GM18868 (cell line): ENCODE results near the gene GNAO1.

Experiments used
- ATAC-seq: cut with Tn5 transposase; IDR thresholded peaks from one replicate; pipeline ENCODE4 v1.9.1; 2021; ENCODE audit warnings: mild to moderate bottlenecking, moderate library complexity; ENCODE audit not compliant: unreplicated experiment

GNAO1 gene

GRCh38 chr16:56328276-56329022 lies 137.2 kb downstream of the GNAO1 start:
- ATAC-seq, result no peak

- no peak for ATAC-seq
These were observed 138.6 kb downstream of the GNAO1 start for GRCh38 chr16:56329887-56330286.

- no peak for ATAC-seq
These were observed 139.2 kb downstream of the GNAO1 start for GRCh38 chr16:56330476-56330875.

- ATAC-seq, result no peak
These were observed 140.1 kb downstream of the GNAO1 start for GRCh38 chr16:56331399-56331798.

- no peak for ATAC-seq
These were observed 140.6 kb downstream of the GNAO1 start for GRCh38 chr16:56331915-56332314.

GRCh38 chr16:56332464-56333079 lies 141.3 kb downstream of the GNAO1 start:
- ATAC-seq, result no peak

- no peak for ATAC-seq
These were observed 143.5 kb downstream of the GNAO1 start for GRCh38 chr16:56334761-56335160.

- no peak for ATAC-seq
These were observed 144.9 kb downstream of the GNAO1 start for GRCh38 chr16:56336071-56336688.

- ATAC-seq, result no peak
These were observed 145.4 kb downstream of the GNAO1 start for GRCh38 chr16:56336711-56337110.

- ATAC-seq, result no peak
These were observed 146.0 kb downstream of the GNAO1 start for GRCh38 chr16:56337131-56337857.

GRCh38 chr16:56337858-56338325 lies 146.6 kb downstream of the GNAO1 start:
- no peak for ATAC-seq

GRCh38 chr16:56338566-56339318 lies 147.5 kb downstream of the GNAO1 start:
- no peak for ATAC-seq

- no peak for ATAC-seq
These were observed 148.3 kb downstream of the GNAO1 start for GRCh38 chr16:56339431-56340195.

- ATAC-seq, result no peak
These were observed 149.1 kb downstream of the GNAO1 start for GRCh38 chr16:56340416-56340815.

GRCh38 chr16:56340864-56341365 lies 149.6 kb downstream of the GNAO1 start:
- ATAC-seq, result no peak

GRCh38 chr16:56341656-56342399 lies 150.5 kb downstream of the GNAO1 start:
- no peak for ATAC-seq

GRCh38 chr16:56343661-56344517 lies 152.6 kb downstream of the GNAO1 start:
- ATAC-seq, result no peak
